HepG2 (cell line): ENCODE data around the gene ACYP2.

Source experiments
- BHLHE40 ChIP-seq: IDR thresholded peaks from 2 replicates; pipeline ENCODE4 v1.6.1; 2011; ENCODE audit warnings: low read length, improper control_type of control experiment
- CTCF ChIP-seq: sonication (generic); formaldehyde crosslinking; IDR thresholded peaks from 2 replicates; pipeline ENCODE4 v1.5.0; 2020; ENCODE audit warnings: mild to moderate bottlenecking, missing genetic modification reagents, moderate library complexity
- EP300 ChIP-seq, 3 experiments: sonication (generic) in 1 of 3; formaldehyde crosslinking in 1 of 3; IDR thresholded peaks; 2 replicates each; pipeline versions ENCODE4 v1.5.1 to v1.6.1; 2011 to 2020; ENCODE audit warnings: low read depth in 2 of 3, low read length in 2 of 3, borderline replicate concordance in 1 of 3, improper control_type of control experiment in 1 of 3, mild to moderate bottlenecking in 1 of 3, missing genetic modification reagents in 1 of 3, moderate library complexity in 1 of 3
- ESRRA ChIP-seq: sonication (generic); formaldehyde crosslinking; IDR thresholded peaks from 2 replicates; pipeline ENCODE4 v1.5.1; 2020; ENCODE audit warnings: mild to moderate bottlenecking, low read depth, missing genetic modification reagents
- STAT5B ChIP-seq: sonication (generic); formaldehyde crosslinking; IDR thresholded peaks from 2 replicates; pipeline ENCODE4 v1.4.0; 2020; ENCODE audit warnings: missing genetic modification reagents
- TP53 ChIP-seq: sonication (generic); formaldehyde crosslinking; conservative IDR thresholded peaks from 2 replicates; pipeline ENCODE4 v1.4.0; 2020; ENCODE audit warnings: missing genetic modification reagents
- ZFP36 ChIP-seq: fragments of 150-350 bp; IDR thresholded peaks from 2 replicates; pipeline ENCODE4 v1.6.1; 2018; ENCODE audit warnings: borderline replicate concordance, low read length, low read depth; ENCODE audit not compliant: partially characterized antibody
- ZNF274 ChIP-seq: sonication (generic); formaldehyde crosslinking; IDR thresholded peaks from 2 replicates; pipeline ENCODE4 v1.5.1; 2020; ENCODE audit warnings: mild to moderate bottlenecking, missing genetic modification reagents
- TF ChIP-seq, protein P1 (sequence below): conservative IDR thresholded peaks from 2 replicates; pipeline ENCODE4 v1.6.1; 2018; ENCODE audit warnings: missing genetic modification reagents

DNA sequence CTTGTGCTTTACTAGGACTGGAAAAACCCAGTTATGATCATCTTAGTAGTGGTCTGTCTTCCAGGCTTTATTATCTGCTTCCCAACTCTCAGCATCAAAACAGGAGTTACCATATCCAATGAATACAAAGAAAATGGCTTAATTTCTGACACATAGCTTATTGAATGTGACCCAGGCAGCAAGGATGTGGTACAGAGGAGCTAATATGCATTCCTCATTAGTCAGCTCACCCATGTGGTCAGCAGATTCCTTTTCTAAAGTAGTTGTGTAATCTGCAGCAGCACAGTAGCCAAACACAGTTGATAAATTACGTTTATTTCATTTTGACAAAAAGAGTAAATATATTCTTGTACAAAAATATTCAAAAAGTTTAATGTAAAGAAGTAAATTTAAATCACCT lies 97.0 kb downstream of the ACYP2 start:
- TF ChIP-seq ESRRA = no peak
- no peak for TF ChIP-seq ZFP36
- TF ChIP-seq, protein P1, sequence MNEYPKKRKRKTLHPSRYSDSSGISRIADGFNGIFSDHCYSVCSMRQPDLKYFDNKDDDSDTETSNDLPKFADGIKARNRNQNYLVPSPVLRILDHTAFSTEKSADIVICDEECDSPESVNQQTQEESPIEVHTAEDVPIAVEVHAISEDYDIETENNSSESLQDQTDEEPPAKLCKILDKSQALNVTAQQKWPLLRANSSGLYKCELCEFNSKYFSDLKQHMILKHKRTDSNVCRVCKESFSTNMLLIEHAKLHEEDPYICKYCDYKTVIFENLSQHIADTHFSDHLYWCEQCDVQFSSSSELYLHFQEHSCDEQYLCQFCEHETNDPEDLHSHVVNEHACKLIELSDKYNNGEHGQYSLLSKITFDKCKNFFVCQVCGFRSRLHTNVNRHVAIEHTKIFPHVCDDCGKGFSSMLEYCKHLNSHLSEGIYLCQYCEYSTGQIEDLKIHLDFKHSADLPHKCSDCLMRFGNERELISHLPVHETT = no peak
- TF ChIP-seq BHLHE40 = no peak
- no peak for TF ChIP-seq TP53 (CRISPR knock-in tag)
- no peak for TF ChIP-seq CTCF
- TF ChIP-seq ZNF274 (CRISPR knock-in tag) = no peak
- TF ChIP-seq EP300 (IDR thresholded peaks at IDR 0.05; ENCODE audit: low read depth in 2 of 2, low read length in 2 of 2) = no peak
- no peak for TF ChIP-seq EP300 (CRISPR knock-in tag; IDR thresholded peaks at IDR 0.05; ENCODE audit: borderline replicate concordance)
- TF ChIP-seq STAT5B (CRISPR knock-in tag) = no peak
